Left lobe of liver (tissue), 2 donors: ENCODE data around the gene CFL1. TPM values are rescaled to one million over a fixed set of nuclear protein-coding genes. Genes with fewer than 3 reads are reported as not detected.

Source experiments
- ATAC-seq: fragments of 200-7000 bp; cut with Tn5 transposase; one replicate; pipeline ENCODE4 v1.9.1; 2020; ENCODE audit warnings: mild to moderate bottlenecking, moderate library complexity
- DNase-seq: peaks from one replicate; pipeline ENCODE4 v3.0.0-alpha.2; 2020; ENCODE audit warnings: low spot score
- total RNA-seq: library from RNA; stranded (reverse); gene quantifications from one replicate; pipeline ENCODE4 v1.2.1, GENCODE V29; 2021
- donor health status: DM: no; HTN: no; CAD: no; lungs with moderate emphysema.
- donor health status: DM: no; HTN: yes; CAD: no.

CFL1 gene
- total RNA-seq, 1 donor from 2014 or later = 240 TPM

GRCh38 chr11:65888163-65888814 lies 30.3 kb upstream of the CFL1 start, which contains the start of gene FIBP:
Gene FIBP (minus strand): TSS chr11:65888471. CDS start chr11:65888418, 53 bp downstream.
- ATAC-seq (peak; percentile 82), DNase-seq (peak; percentile 97)

GRCh38 chr11:65887723-65888162 lies 29.8 kb upstream of the CFL1 start:
- ATAC-seq (no peak), DNase-seq (no peak)

GRCh38 chr11:65886826-65887722 lies 29.1 kb upstream of the CFL1 start:
- no peak for DNase-seq
- ATAC-seq = no peak

GRCh38 chr11:65885808-65886536 lies 28.0 kb upstream of the CFL1 start:
- no peak for ATAC-seq
- DNase-seq = peak; percentile 42

- DNase-seq = no peak
- no peak for ATAC-seq
Measured at GRCh38 chr11:65885231-65885630, 27.3 kb upstream of the CFL1 start.

GRCh38 chr11:65884716-65885092 lies 26.7 kb upstream of the CFL1 start:
- ATAC-seq = peak; percentile 67
- DNase-seq = peak; percentile 80

GRCh38 chr11:65883786-65884715 lies 26.1 kb upstream of the CFL1 start:
- no peak for ATAC-seq
- DNase-seq = peak; percentile 46

GRCh38 chr11:65883058-65883761 lies 25.2 kb upstream of the CFL1 start:
- ATAC-seq (no peak), DNase-seq (peak; percentile 37)

GRCh38 chr11:65882120-65883057 lies 24.4 kb upstream of the CFL1 start:
- ATAC-seq (no peak), DNase-seq (peak; percentile 43)

- ATAC-seq = no peak
- no peak for DNase-seq
Measured at GRCh38 chr11:65880844-65881421, 23.0 kb upstream of the CFL1 start.

GRCh38 chr11:65880027-65880426 lies 22.0 kb upstream of the CFL1 start:
- ATAC-seq (no peak), DNase-seq (no peak)

GRCh38 chr11:65879617-65880016 lies 21.6 kb upstream of the CFL1 start, which contains the start of gene CTSW:
Gene CTSW (plus strand): TSS chr11:65879837. CDS start chr11:65879855, 18 bp downstream.
- DNase-seq = no peak
- no peak for ATAC-seq

- ATAC-seq = peak; percentile 97
- peak; percentile 93 for DNase-seq
Measured at GRCh38 chr11:65873318-65874156, 15.6 kb upstream of the CFL1 start.

- peak; percentile 2 for ATAC-seq
- DNase-seq = no peak
Measured at GRCh38 chr11:65872586-65873317, 14.8 kb upstream of the CFL1 start, which contains the start of gene EFEMP2. Gene EFEMP2 (minus strand): TSS chr11:65872800. CDS start chr11:65872354, 446 bp downstream.

- DNase-seq (no peak), ATAC-seq (no peak)
Measured at GRCh38 chr11:65871811-65872548, 14.0 kb upstream of the CFL1 start.
